IMR-90 (cell line): ENCODE measurements around the gene SMARCD1. TPM values are rescaled to one million over a fixed set of nuclear protein-coding genes. Genes with fewer than 3 reads are reported as not detected.

ENCODE experiments used
- ATAC-seq: fragments of 200-7000 bp; cut with Tn5 transposase; 2 replicates; pipeline ENCODE4 v1.9.1; 2020; ENCODE audit warnings: low read depth, mild to moderate bottlenecking, moderate library complexity
- BruUV-seq: library from RNA; stranded (reverse); fragments of 400-500 nt; replicated peaks from 2 replicates; lab custom pipeline; 2021; lab: Mats Ljungman, UMichigan
- CTCF ChIA-PET: fragments of 300-600 bp; formaldehyde crosslinking; extraction: SDS; loops from one replicate; lab custom pipeline; 2021; ENCODE audit warnings: antibody characterized with exemption; lab: Yijun Ruan, JAX
- POLR2A ChIA-PET: fragments of 300-600 bp; sonication (Branson Sonifier 250); formaldehyde crosslinking; loops from one replicate; lab custom pipeline; 2022; ENCODE audit warnings: antibody characterized with exemption; ENCODE audit not compliant: unreplicated experiment; lab: Charles Lee
- DNase-seq: peaks from one replicate; pipeline ENCODE4 v3.0.0; 2013
- H2AFZ ChIP-seq: replicated peaks from 2 replicates; pipeline ENCODE3; 2013; ENCODE audit warnings: low read length, mild to moderate bottlenecking; ENCODE audit not compliant: poor library complexity
- H2AK5ac ChIP-seq: 2 replicates; pipeline ENCODE4 v1.6.1; 2013; ENCODE audit warnings: low read depth, low read length, inconsistent platforms
- H2AK9ac ChIP-seq: replicated peaks from 2 replicates; pipeline ENCODE3; 2013; ENCODE audit warnings: mild to moderate bottlenecking, low read depth, low read length, moderate library complexity; ENCODE audit not compliant: poor library complexity
- H2BK120ac ChIP-seq: 2 replicates; pipeline ENCODE4 v1.6.1; 2013; ENCODE audit warnings: low read depth, low read length, inconsistent platforms
- H2BK15ac ChIP-seq: 3 replicates; pipeline ENCODE4 v1.6.1; 2013; ENCODE audit warnings: low read depth, low read length, inconsistent platforms
- H2BK20ac ChIP-seq: 2 replicates; pipeline ENCODE4 v1.6.1; 2013; ENCODE audit warnings: low read depth, mild to moderate bottlenecking, inconsistent platforms, low read length, moderate library complexity
- H2BK5ac ChIP-seq: 2 replicates; pipeline ENCODE4 v1.6.1; 2013; ENCODE audit warnings: mild to moderate bottlenecking, low read depth, low read length, inconsistent platforms; ENCODE audit not compliant: poor library complexity, severe bottlenecking
- H3K14ac ChIP-seq: replicated peaks from 2 replicates; pipeline ENCODE4 v1.6.1; 2013; ENCODE audit warnings: low read depth, low read length, inconsistent platforms
- H3K18ac ChIP-seq: 2 replicates; pipeline ENCODE4 v1.6.1; 2013; ENCODE audit warnings: low read depth, low read length, control low read depth
- H3K23ac ChIP-seq: 2 replicates; pipeline ENCODE4 v1.6.1; 2013; ENCODE audit warnings: low read depth, low read length, inconsistent platforms
- H3K27ac ChIP-seq: 2 replicates; pipeline ENCODE4 v1.5.1; 2013; ENCODE audit warnings: mild to moderate bottlenecking, control low read depth, low read length; ENCODE audit not compliant: insufficient read depth
- H3K27me3 ChIP-seq: 2 replicates; pipeline ENCODE4 v1.6.1; 2013; ENCODE audit warnings: low read length; ENCODE audit not compliant: control insufficient read depth, insufficient read depth
- H3K36me3 ChIP-seq: 2 replicates; pipeline ENCODE4 v1.6.1; 2013; ENCODE audit warnings: low read length, mixed read lengths; ENCODE audit not compliant: control insufficient read depth, insufficient read depth
- H3K4ac ChIP-seq: 2 replicates; pipeline ENCODE4 v1.6.1; 2013; ENCODE audit warnings: low read depth, low read length, inconsistent platforms
- H3K4me1 ChIP-seq: 2 replicates; pipeline ENCODE4 v1.6.1; 2013; ENCODE audit warnings: low read length, mixed read lengths; ENCODE audit not compliant: control insufficient read depth, insufficient read depth
- H3K4me2 ChIP-seq: 2 replicates; pipeline ENCODE4 v1.6.1; 2013; ENCODE audit warnings: low read depth, mild to moderate bottlenecking, control low read depth, low read length, moderate library complexity
- H3K4me3 ChIP-seq: 2 replicates; pipeline ENCODE4 v1.5.1; 2013; ENCODE audit warnings: low read depth, mild to moderate bottlenecking, control low read depth, low read length, moderate library complexity; ENCODE audit not compliant: insufficient read depth
- H3K56ac ChIP-seq: 2 replicates; pipeline ENCODE4 v1.6.1; 2013; ENCODE audit warnings: low read length, inconsistent platforms; ENCODE audit not compliant: insufficient read depth; ENCODE audit errors: extremely low read depth
- H3K79me1 ChIP-seq, 2 experiments: 2 replicates each; pipeline ENCODE4 v1.6.1; 2013; ENCODE audit warnings: low read length in 2 of 2, inconsistent platforms in 1 of 2, low read depth in 1 of 2
- H3K9ac ChIP-seq: 2 replicates; pipeline ENCODE4 v1.6.1; 2013; ENCODE audit warnings: low read depth, low read length, control low read depth
- H3K9me1 ChIP-seq: 2 replicates; pipeline ENCODE4 v1.6.1; 2013; ENCODE audit warnings: low read length, inconsistent platforms; ENCODE audit not compliant: insufficient read depth
- H3K9me3 ChIP-seq: 2 replicates; pipeline ENCODE4 v1.6.1; 2013; ENCODE audit warnings: low read length; ENCODE audit not compliant: control insufficient read depth, insufficient read depth
- H4K20me1 ChIP-seq: 2 replicates; pipeline ENCODE4 v1.6.1; 2013; ENCODE audit warnings: low read length, inconsistent platforms; ENCODE audit not compliant: insufficient read depth
- H4K5ac ChIP-seq: 2 replicates; pipeline ENCODE4 v1.6.1; 2013; ENCODE audit warnings: mild to moderate bottlenecking, low read depth, low read length, control low read depth
- H4K8ac ChIP-seq, 2 experiments: 2 replicates each; pipeline ENCODE4 v1.6.1; 2013; ENCODE audit warnings: low read depth in 2 of 2, low read length in 2 of 2, control low read depth in 1 of 2, inconsistent platforms in 1 of 2
- H4K91ac ChIP-seq: 2 replicates; pipeline ENCODE4 v1.6.1; 2013; ENCODE audit warnings: low read depth, low read length, inconsistent platforms; ENCODE audit not compliant: insufficient read depth
- BHLHE40 ChIP-seq: fragments of 150-350 bp; IDR thresholded peaks from 2 replicates; pipeline ENCODE4 v1.6.1; 2016; ENCODE audit warnings: mild to moderate bottlenecking, low read depth, low read length
- CEBPB ChIP-seq: IDR thresholded peaks from 2 replicates; pipeline ENCODE4 v1.6.1; 2012; ENCODE audit warnings: low read depth, low read length, improper control_type of control experiment
- CHD1 ChIP-seq: IDR thresholded peaks from 2 replicates; pipeline ENCODE4 v1.6.1; 2012; ENCODE audit warnings: low read depth, low read length, improper control_type of control experiment
- MXI1 ChIP-seq: IDR thresholded peaks from 2 replicates; pipeline ENCODE4 v1.6.1; 2012; ENCODE audit warnings: low read depth, mild to moderate bottlenecking, low read length, moderate library complexity, borderline replicate concordance
- RFX5 ChIP-seq: IDR thresholded peaks from 2 replicates; pipeline ENCODE4 v1.8.0; 2012; ENCODE audit warnings: low read depth, mild to moderate bottlenecking, low read length, moderate library complexity
- SMC3 ChIP-seq: fragments of 150-350 bp; IDR thresholded peaks from 2 replicates; pipeline ENCODE4 v1.6.1; 2016; ENCODE audit warnings: low read depth, mild to moderate bottlenecking, antibody characterized with exemption, low read length, moderate library complexity
- WGBS, 2 experiments: methylation state at CpG; one replicate each; pipeline versions ENCODE4 v1.1.5 to v1.1.7; 2013; ENCODE audit warnings: missing lambda C conversion rate in 2 of 2; ENCODE audit not compliant: insufficient read length in 1 of 2; ENCODE audit errors: extremely low coverage in 2 of 2; 5-methylcytosine and 5-hydroxymethylcytosine counted together
- dilution Hi-C: fragments of 300-500 bp; cut with HindIII; formaldehyde crosslinking; loops from one replicate; pipeline ENCODE4 v1.14.3; 2018; ENCODE audit warnings: low sequenced_read_pairs; ENCODE audit not compliant: unreplicated experiment
- in situ Hi-C: fragments of 300-500 bp; cut with MboI; formaldehyde crosslinking; loops from 3 replicates; pipeline ENCODE4 v1.14.3; 2019; ENCODE audit warnings: low sequenced_read_pairs, inconsistent platforms, mixed read lengths
- intact Hi-C: fragments of 100-400 bp; cut with micrococcal nuclease; formaldehyde crosslinking; loops from 2 replicates; pipeline ENCODE4 v1.10.0; 2022
- polyA plus RNA-seq, 3 experiments: library from polyadenylated mRNA; depleted of rRNA; stranded (reverse); fragments of >200 nt; gene quantifications; 2 replicates each; pipeline ENCODE4 v1.2.3, GENCODE V29; 2012; ENCODE audit warnings: low replicate concordance in 1 of 3
- total RNA-seq: library from RNA; depleted of rRNA; stranded (reverse); fragments of >200 nt; gene quantifications from 2 replicates; pipeline ENCODE4 v1.2.3, GENCODE V29; 2012
- TF ChIP-seq, protein P1 (sequence below): conservative IDR thresholded peaks from 2 replicates; pipeline ENCODE4 v1.5.1; 2012; ENCODE audit warnings: mild to moderate bottlenecking, low read depth, low read length, improper control_type of control experiment
- TF ChIP-seq, protein P2 (sequence below): fragments of 150-350 bp; IDR thresholded peaks from 2 replicates; pipeline ENCODE4 v1.6.1; 2016; ENCODE audit warnings: low read depth, mild to moderate bottlenecking, low read length, moderate library complexity, borderline replicate concordance

Gene SMARCD1
- total and polyA plus RNA-seq, 2 of the 4 experiments (the other 2 are of a cell fraction) = 28.1 to 47.9 TPM

DNA sequence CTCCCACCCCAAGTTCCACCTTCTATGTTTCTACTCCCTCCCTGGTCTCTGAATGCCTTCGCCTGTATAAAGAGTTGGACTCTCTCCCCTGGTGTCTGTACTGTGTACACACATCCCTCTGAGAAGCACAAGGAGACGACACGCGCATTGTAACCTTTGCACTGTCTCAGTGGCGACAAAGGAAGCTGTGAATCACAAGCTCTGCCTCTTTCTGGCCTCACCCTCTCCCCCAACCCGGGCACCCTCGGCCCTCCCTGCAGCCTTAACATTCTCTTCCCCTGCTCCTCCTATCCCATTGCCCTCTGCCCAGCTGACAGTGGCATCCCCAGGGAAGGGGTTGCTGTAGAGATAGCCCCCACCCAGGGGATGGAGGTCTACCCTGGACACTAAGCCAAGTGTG, 2.5 kb upstream of the SMARCD1 start:
- no peak overlapping the region for H3K56ac ChIP-seq
- no peak overlapping the region for H2BK5ac ChIP-seq
- H3K4me2 ChIP-seq = no peak overlapping the region
- H2AK5ac ChIP-seq = no peak overlapping the region
- H2BK120ac ChIP-seq = no peak overlapping the region
- no peaks in the 10 kb centered on the region for H3K27me3 ChIP-seq
- H4K8ac ChIP-seq = no peak overlapping the region
- H3K4ac ChIP-seq = no peak overlapping the region; the same call in 1 of the 2 replicates
- in situ Hi-C loops = no loop called here
- TF ChIP-seq CEBPB (no peak), CHD1 (no peak), BHLHE40 (no peak), SMC3 (no peak), RFX5 (no peak), MXI1 (no peak)
- TF ChIP-seq, protein P1, sequence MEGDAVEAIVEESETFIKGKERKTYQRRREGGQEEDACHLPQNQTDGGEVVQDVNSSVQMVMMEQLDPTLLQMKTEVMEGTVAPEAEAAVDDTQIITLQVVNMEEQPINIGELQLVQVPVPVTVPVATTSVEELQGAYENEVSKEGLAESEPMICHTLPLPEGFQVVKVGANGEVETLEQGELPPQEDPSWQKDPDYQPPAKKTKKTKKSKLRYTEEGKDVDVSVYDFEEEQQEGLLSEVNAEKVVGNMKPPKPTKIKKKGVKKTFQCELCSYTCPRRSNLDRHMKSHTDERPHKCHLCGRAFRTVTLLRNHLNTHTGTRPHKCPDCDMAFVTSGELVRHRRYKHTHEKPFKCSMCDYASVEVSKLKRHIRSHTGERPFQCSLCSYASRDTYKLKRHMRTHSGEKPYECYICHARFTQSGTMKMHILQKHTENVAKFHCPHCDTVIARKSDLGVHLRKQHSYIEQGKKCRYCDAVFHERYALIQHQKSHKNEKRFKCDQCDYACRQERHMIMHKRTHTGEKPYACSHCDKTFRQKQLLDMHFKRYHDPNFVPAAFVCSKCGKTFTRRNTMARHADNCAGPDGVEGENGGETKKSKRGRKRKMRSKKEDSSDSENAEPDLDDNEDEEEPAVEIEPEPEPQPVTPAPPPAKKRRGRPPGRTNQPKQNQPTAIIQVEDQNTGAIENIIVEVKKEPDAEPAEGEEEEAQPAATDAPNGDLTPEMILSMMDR = no peak
- TF ChIP-seq, protein P2, sequence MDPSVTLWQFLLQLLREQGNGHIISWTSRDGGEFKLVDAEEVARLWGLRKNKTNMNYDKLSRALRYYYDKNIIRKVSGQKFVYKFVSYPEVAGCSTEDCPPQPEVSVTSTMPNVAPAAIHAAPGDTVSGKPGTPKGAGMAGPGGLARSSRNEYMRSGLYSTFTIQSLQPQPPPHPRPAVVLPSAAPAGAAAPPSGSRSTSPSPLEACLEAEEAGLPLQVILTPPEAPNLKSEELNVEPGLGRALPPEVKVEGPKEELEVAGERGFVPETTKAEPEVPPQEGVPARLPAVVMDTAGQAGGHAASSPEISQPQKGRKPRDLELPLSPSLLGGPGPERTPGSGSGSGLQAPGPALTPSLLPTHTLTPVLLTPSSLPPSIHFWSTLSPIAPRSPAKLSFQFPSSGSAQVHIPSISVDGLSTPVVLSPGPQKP = no peak
- no peaks in the 10 kb centered on the region for H3K9me1 ChIP-seq
- ChIA-PET CTCF (interaction anchor here (0.6 kb wide), 1 partner anchor 75 kb away, joined by 3 read pairs; no protein-coding TSS in a partner anchor), POLR2A (no interaction called here)
- H3K18ac ChIP-seq = no peak overlapping the region
- H2BK20ac ChIP-seq = no peak overlapping the region
- no peak overlapping the region for H3K9ac ChIP-seq
- no peak overlapping the region for H4K5ac ChIP-seq
- H3K23ac ChIP-seq = no peak overlapping the region
- no peaks in the 10 kb centered on the region for H3K9me3 ChIP-seq
- no peak for ATAC-seq
- peaks cover 11% of the 10 kb centered on the region for H4K20me1 ChIP-seq
- no CpG with 5 or more reads among the region's 7 CpGs for WGBS, 2 experiments
- no peak for DNase-seq
- intact Hi-C loops = no loop called here
- BruUV-seq = no TSS peak
- no peak overlapping the region for H2AFZ ChIP-seq
- H3K79me1 ChIP-seq = peaks cover 4 to 31% of the 10 kb centered on the region in 2 experiments
- no peak overlapping the region for H3K4me3 ChIP-seq
- no peak overlapping the region for H4K91ac ChIP-seq
- dilution Hi-C loops = no loop called here
- peaks cover 9% of the 10 kb centered on the region for H3K36me3 ChIP-seq
- no peak overlapping the region for H3K27ac ChIP-seq
- no peak overlapping the region for H3K14ac ChIP-seq
- H3K4me1 ChIP-seq = peaks cover 4% of the 10 kb centered on the region
- H2AK9ac ChIP-seq = peak overlapping the region; percentile 35
- no peak overlapping the region for H2BK15ac ChIP-seq
